Measurements from ENCODE around the gene MAPK8IP1. TPM values are rescaled to one million over a fixed set of nuclear protein-coding genes. Genes with fewer than 3 reads are reported as not detected.
A peak's percentile ranks its signal among the peaks of the same experiment; 100 is the strongest.
"Not testable (repeated sequence)": the region's sequence is repeated elsewhere in the genome, so short reads cannot be mapped to it uniquely, and the experiment has no call there.

MAPK8IP1 gene
- total RNA-seq, 2 experiments from 2014 or later, result 0.22 to 0.57 TPM

GRCh38 chr11:45897556-45897955, 12.1 kb downstream of the MAPK8IP1 start:
- Mint-ChIP-seq H3K4me1 (ENCODE audit: low read depth) (peaks cover 2% of the 10 kb centered on the region), H3K4me3 (no peak overlapping the region), H3K36me3 (ENCODE audit: low read depth) (no peaks in the 10 kb centered on the region), H3K27me3 (ENCODE audit: low read depth) (peaks cover 37% of the 10 kb centered on the region), H3K27ac (no peak overlapping the region), H3K9me3 (no peaks in the 10 kb centered on the region)
- intact Hi-C loops (cut with micrococcal nuclease), result no loop called here
- DNase-seq, result no peak
- CTCF ChIA-PET, result no interaction called here

DNA sequence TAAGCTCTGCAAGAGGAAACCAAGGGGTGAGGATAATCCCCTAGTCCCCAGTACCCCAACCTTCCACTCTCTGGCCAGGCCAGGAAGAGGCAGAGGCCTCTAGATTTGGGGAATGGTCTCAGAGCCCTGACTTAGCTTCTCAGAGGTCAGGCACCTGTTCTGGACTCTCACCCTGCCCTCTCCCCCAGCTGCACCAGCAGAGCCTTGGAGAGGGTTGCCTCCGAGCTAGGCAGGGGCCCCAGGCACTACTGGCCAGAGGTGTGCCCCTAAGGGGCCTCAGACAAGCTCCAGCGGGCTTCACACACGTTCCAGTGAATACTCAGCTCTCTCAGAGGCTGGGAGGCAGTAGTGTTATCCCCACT, 13.6 kb downstream of the MAPK8IP1 start:
- H3K36me3 Mint-ChIP-seq (ENCODE audit: low read depth), result no peaks in the 10 kb centered on the region
- CTCF ChIA-PET, result interaction anchor here (1.0 kb wide), 1 partner anchor 127 kb away, joined by 3 read pairs; no protein-coding TSS in a partner anchor
- DNase-seq, result no peak
- intact Hi-C loops (cut with micrococcal nuclease), result loop anchor here (1.0 kb wide), 1 partner anchor 14 kb away; the partner anchor contains the start of gene MAPK8IP1
- peaks cover 34% of the 10 kb centered on the region for H3K27me3 Mint-ChIP-seq (ENCODE audit: low read depth)
- no peaks in the 10 kb centered on the region for H3K9me3 Mint-ChIP-seq
- H3K4me3 Mint-ChIP-seq, result peak overlapping the region; percentile 39
- H3K4me1 Mint-ChIP-seq (ENCODE audit: low read depth), result peaks cover 2% of the 10 kb centered on the region
- H3K27ac Mint-ChIP-seq, result no peak overlapping the region

- CTCF ChIA-PET, result no interaction called here
These were observed 14.2 kb downstream of the MAPK8IP1 start for GRCh38 chr11:45899448-45900174.

DNA sequence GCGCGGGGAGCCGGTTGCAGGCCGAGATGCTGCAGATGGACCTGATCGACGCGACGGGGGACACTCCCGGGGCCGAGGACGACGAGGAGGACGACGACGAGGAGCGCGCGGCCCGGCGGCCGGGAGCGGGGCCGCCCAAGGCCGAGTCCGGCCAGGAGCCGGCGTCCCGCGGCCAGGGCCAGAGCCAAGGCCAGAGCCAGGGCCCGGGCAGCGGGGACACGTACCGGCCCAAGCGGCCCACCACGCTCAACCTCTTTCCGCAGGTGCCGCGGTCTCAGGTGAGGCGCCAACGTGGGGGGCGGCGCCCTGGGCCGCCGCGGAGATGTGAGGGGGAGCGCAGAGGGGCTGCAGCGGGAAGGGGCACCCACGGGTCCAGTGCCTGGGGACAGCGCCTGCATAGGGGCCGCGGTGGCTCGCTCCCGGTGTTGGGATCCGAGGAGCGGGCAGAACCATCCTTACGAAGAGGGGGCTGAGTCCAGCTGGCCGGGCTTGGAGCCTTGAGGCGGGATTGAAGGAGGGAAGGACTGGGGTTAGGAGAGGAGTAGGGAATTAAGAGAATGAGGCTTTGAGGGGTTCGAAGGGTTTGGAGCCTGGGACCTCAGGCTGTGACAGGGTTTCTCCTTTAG, 14.8 kb downstream of the MAPK8IP1 start:
- DNase-seq; H3K9me3 Mint-ChIP-seq; H3K36me3 Mint-ChIP-seq (ENCODE audit: low read depth); intact Hi-C loops (cut with micrococcal nuclease); H3K4me1 Mint-ChIP-seq (ENCODE audit: low read depth); H3K27ac Mint-ChIP-seq; CTCF ChIA-PET: not testable (repeated sequence)
- Mint-ChIP-seq H3K4me3 (peak overlapping the region; percentile 2), H3K27me3 (ENCODE audit: low read depth) (peaks cover 29% of the 10 kb centered on the region)

More at GRCh38 chr11:45899448-45900174, 14.2 kb downstream of the MAPK8IP1 start:
- H3K9me3 Mint-ChIP-seq, result no peaks in the 10 kb centered on the region
- H3K27ac Mint-ChIP-seq, result no peak overlapping the region
- H3K4me3 Mint-ChIP-seq, result peak overlapping the region; percentile 39
- H3K27me3 Mint-ChIP-seq (ENCODE audit: low read depth), result peaks cover 34% of the 10 kb centered on the region
- intact Hi-C loops (cut with micrococcal nuclease), result loop anchor here (1.0 kb wide), 1 partner anchor 14 kb away; the partner anchor contains the start of gene MAPK8IP1
- H3K4me1 Mint-ChIP-seq (ENCODE audit: low read depth), result peaks cover 2% of the 10 kb centered on the region
- H3K36me3 Mint-ChIP-seq (ENCODE audit: low read depth), result no peaks in the 10 kb centered on the region
- DNase-seq, result peak; percentile 66

DNA sequence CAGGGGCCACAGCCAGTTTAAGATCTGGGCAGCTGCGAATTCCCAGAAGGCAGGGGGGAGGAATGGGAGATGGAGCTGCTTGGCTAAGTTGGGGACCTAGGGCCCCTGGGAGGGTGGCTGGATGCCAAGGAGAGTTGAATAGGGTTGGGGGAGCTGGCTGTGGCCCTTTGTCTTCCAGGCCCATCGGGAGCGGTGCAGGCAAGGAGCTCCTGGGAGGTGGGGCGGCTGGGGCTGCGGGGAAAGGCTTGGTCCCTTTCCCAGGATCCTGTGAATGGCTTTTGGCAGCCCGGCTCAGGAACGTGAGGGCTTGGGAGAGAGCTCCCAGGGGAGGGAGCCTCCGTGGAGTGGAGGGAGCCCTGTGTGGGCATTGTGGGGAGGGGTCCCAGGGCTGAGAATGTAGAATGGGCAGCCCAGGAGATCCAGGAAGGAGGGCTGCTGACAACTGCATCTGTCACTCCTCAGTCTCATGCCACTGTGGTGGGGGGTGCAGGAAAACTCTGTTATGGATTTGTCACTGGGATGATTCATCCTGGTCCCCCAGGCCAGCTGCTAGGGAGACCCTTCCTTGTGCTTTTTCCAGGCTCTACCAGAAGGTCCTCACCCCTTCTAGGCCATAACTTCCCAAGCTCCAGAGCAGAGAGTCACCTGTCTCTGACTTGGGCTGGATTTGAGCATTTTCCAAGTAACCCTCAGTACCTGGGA, 15.6 kb downstream of the MAPK8IP1 start:
- intact Hi-C loops (cut with micrococcal nuclease), result no loop called here
- CTCF ChIA-PET, result no interaction called here
- H3K9me3 Mint-ChIP-seq, result no peaks in the 10 kb centered on the region
- peaks cover 27% of the 10 kb centered on the region for H3K27me3 Mint-ChIP-seq (ENCODE audit: low read depth)
- H3K4me1 Mint-ChIP-seq (ENCODE audit: low read depth), result peaks cover 5% of the 10 kb centered on the region
- H3K36me3 Mint-ChIP-seq (ENCODE audit: low read depth), result no peaks in the 10 kb centered on the region
- H3K27ac Mint-ChIP-seq, result no peak overlapping the region
- H3K4me3 Mint-ChIP-seq, result no peak overlapping the region
- DNase-seq, result no peak

GRCh38 chr11:45901626-45902025, 16.2 kb downstream of the MAPK8IP1 start:
- CTCF ChIA-PET, result no interaction called here
- Mint-ChIP-seq H3K27me3 (ENCODE audit: low read depth) (peaks cover 27% of the 10 kb centered on the region), H3K27ac (no peak overlapping the region), H3K9me3 (no peaks in the 10 kb centered on the region), H3K4me3 (no peak overlapping the region), H3K4me1 (ENCODE audit: low read depth) (peaks cover 8% of the 10 kb centered on the region), H3K36me3 (ENCODE audit: low read depth) (no peaks in the 10 kb centered on the region)
- no peak for DNase-seq
- intact Hi-C loops (cut with micrococcal nuclease), result no loop called here

DNA sequence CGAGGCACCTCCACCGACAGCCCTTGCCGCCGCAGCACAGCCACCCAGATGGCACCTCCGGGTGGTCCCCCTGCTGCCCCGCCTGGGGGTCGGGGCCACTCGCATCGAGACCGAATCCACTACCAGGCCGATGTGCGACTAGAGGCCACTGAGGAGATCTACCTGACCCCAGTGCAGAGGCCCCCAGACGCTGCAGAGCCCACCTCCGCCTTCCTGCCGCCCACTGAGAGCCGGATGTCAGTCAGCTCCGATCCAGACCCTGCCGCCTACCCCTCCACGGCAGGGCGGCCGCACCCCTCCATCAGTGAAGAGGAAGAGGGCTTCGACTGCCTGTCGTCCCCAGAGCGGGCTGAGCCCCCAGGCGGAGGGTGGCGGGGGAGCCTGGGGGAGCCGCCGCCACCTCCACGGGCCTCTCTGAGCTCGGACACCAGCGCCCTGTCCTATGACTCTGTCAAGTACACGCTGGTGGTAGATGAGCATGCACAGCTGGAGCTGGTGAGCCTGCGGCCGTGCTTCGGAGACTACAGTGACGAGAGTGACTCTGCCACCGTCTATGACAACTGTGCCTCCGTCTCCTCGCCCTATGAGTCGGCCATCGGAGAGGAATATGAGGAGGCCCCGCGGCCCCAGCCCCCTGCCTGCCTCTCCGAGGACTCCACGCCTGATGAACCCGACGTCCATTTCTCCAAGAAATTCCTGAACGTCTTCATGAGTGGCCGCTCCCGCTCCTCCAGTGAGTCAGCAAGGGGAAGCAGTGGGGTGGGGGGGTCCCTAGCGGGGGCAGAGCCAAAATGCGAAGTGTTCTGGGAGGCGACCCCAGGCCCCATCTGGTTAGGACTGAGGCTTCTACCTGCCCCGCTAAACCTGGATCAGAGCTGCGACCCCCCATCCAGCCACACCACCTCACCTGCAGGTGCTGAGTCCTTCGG, 17.3 kb downstream of the MAPK8IP1 start:
- H3K4me1 Mint-ChIP-seq (ENCODE audit: low read depth), result peaks cover 8% of the 10 kb centered on the region
- intact Hi-C loops (cut with micrococcal nuclease), result no loop called here
- H3K27ac Mint-ChIP-seq, result no peak overlapping the region
- peaks cover 19% of the 10 kb centered on the region for H3K27me3 Mint-ChIP-seq (ENCODE audit: low read depth)
- CTCF ChIA-PET, result no interaction called here
- H3K9me3 Mint-ChIP-seq, result no peaks in the 10 kb centered on the region
- no peak overlapping the region for H3K4me3 Mint-ChIP-seq
- H3K36me3 Mint-ChIP-seq (ENCODE audit: low read depth), result no peaks in the 10 kb centered on the region
- DNase-seq, result no peak

- Mint-ChIP-seq H3K4me3 (no peak overlapping the region), H3K9me3 (no peaks in the 10 kb centered on the region), H3K4me1 (ENCODE audit: low read depth) (peaks cover 8% of the 10 kb centered on the region), H3K36me3 (ENCODE audit: low read depth) (no peaks in the 10 kb centered on the region), H3K27me3 (ENCODE audit: low read depth) (peaks cover 8% of the 10 kb centered on the region), H3K27ac (no peak overlapping the region)
- CTCF ChIA-PET, result no interaction called here
- intact Hi-C loops (cut with micrococcal nuclease), result no loop called here
- no peak for DNase-seq
These were observed 19.0 kb downstream of the MAPK8IP1 start for GRCh38 chr11:45904309-45904915.

DNA sequence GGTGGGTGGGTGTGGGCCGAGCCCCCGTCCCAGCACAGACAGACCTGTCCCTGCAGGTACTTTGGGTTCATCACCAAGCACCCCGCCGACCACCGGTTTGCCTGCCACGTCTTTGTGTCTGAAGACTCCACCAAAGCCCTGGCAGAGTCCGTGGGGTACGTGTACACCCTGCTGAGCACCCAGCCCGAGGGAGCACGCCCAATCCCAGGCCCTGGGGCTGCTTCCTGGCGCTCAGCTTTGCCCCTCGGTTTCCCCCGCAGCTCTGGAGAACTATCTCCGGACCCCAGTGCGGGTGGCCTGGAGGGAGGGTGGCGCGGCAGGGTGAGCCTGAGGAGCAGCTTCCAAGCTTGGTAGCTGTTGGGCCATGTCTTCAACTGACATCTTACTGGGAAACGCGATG, 19.6 kb downstream of the MAPK8IP1 start:
- DNase-seq, result no peak
- no peak overlapping the region for H3K4me3 Mint-ChIP-seq
- no peak overlapping the region for H3K27ac Mint-ChIP-seq
- intact Hi-C loops (cut with micrococcal nuclease), result no loop called here
- peaks cover 8% of the 10 kb centered on the region for H3K4me1 Mint-ChIP-seq (ENCODE audit: low read depth)
- H3K36me3 Mint-ChIP-seq (ENCODE audit: low read depth), result no peaks in the 10 kb centered on the region
- H3K27me3 Mint-ChIP-seq (ENCODE audit: low read depth), result peaks cover 7% of the 10 kb centered on the region
- no peaks in the 10 kb centered on the region for H3K9me3 Mint-ChIP-seq
- CTCF ChIA-PET, result no interaction called here

- H3K27me3 Mint-ChIP-seq (ENCODE audit: low read depth); intact Hi-C loops (cut with micrococcal nuclease); H3K9me3 Mint-ChIP-seq; CTCF ChIA-PET; H3K4me3 Mint-ChIP-seq; H3K4me1 Mint-ChIP-seq (ENCODE audit: low read depth); H3K36me3 Mint-ChIP-seq (ENCODE audit: low read depth); DNase-seq; H3K27ac Mint-ChIP-seq: not testable (repeated sequence)
These were observed 20.1 kb downstream of the MAPK8IP1 start for GRCh38 chr11:45905576-45905975.

- CTCF ChIA-PET, result no interaction called here
These were observed 20.7 kb downstream of the MAPK8IP1 start for GRCh38 chr11:45906096-45906682.

More at GRCh38 chr11:45906096-45906682, 20.7 kb downstream of the MAPK8IP1 start:
- Mint-ChIP-seq H3K36me3 (ENCODE audit: low read depth) (no peaks in the 10 kb centered on the region), H3K27me3 (ENCODE audit: low read depth) (peaks cover 2% of the 10 kb centered on the region), H3K4me1 (ENCODE audit: low read depth) (peaks cover 6% of the 10 kb centered on the region), H3K4me3 (no peak overlapping the region), H3K9me3 (no peaks in the 10 kb centered on the region), H3K27ac (no peak overlapping the region)
- intact Hi-C loops (cut with micrococcal nuclease), result no loop called here
- DNase-seq, result peak; percentile 18
